ENCODE measurements around the gene GMEB2.

DNA sequence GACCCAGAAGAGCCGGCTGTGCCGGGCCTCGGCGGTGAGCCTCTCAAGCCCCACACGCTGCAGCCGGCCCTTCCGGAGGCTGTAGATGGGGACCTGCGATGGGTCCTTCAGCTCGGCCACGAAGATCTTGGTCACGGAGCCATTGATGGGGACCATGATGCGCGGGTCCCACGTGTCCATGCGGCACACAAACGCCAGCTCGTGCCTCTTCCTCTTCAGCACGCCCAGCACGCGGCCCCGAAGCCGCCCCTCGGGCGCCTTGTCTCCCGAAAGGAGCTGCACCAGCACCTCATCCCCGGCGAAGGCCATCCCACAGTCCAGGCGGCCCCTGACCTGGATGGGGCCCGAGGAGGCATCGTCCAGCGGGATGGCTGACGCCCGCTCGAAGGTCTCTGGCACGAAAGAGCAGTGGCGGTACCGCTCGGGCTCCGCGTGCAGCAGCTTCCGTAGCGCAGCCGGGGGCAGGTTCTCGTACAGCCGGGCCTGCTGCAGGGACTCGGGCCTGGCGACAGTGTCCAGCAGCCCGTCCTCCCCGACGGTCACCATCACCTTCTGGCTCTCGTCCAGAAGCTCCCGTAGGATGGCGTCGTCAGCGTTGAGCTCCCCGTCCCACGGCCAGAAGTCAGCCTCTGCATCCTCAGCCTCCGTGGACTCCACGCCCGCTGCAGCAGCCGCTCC is 61.7 kb downstream of the GMEB2 start:
- no peak for TF ChIP-seq POLR2A (IDR thresholded peaks at IDR 0.05)
- no peak for TF ChIP-seq CTCF (IDR thresholded peaks at IDR 0.05)
